Measurements from ENCODE around the gene SEC14L1.

DNA sequence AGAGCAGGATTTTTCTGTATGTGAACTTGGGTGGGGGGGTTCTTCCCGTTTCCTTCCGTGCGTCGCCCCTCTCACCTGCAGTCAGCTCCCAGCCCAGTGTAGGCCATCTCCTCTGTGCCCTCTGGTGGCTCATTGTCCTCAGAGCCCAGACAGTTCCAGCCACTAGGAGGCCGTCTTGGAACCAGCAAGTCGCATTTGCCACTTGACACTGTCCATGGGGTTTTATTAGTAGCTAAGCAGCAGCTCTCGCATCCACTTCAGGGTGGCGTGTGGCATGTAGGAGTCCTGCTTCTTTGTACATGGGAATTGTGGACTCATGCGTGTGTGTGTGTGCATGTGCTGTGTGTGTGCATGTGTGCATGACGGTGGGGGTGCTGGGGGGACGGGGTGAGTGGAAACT is 74.0 kb downstream of the SEC14L1 start:
- TF ChIP-seq, protein P1, sequence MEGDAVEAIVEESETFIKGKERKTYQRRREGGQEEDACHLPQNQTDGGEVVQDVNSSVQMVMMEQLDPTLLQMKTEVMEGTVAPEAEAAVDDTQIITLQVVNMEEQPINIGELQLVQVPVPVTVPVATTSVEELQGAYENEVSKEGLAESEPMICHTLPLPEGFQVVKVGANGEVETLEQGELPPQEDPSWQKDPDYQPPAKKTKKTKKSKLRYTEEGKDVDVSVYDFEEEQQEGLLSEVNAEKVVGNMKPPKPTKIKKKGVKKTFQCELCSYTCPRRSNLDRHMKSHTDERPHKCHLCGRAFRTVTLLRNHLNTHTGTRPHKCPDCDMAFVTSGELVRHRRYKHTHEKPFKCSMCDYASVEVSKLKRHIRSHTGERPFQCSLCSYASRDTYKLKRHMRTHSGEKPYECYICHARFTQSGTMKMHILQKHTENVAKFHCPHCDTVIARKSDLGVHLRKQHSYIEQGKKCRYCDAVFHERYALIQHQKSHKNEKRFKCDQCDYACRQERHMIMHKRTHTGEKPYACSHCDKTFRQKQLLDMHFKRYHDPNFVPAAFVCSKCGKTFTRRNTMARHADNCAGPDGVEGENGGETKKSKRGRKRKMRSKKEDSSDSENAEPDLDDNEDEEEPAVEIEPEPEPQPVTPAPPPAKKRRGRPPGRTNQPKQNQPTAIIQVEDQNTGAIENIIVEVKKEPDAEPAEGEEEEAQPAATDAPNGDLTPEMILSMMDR (IDR thresholded peaks at IDR 0.05; ENCODE audit: control extremely low read depth in 1 of 3, insufficient read depth in 1 of 3, low read depth in 1 of 3, low read length in 3 of 3): peak; percentile 87 to 99 (median 95)
- TF ChIP-seq POLR2AphosphoS5 (IDR thresholded peaks at IDR 0.05; ENCODE audit: low read depth, low read length) (no peak), POLR2A (IDR thresholded peaks at IDR 0.05; ENCODE audit: control extremely low read depth in 1 of 2, low read depth in 2 of 2, low read length in 2 of 2) (no peak)
